Measurements from ENCODE around the gene ATXN10.
"Not testable (repeated sequence)": the region's sequence is repeated elsewhere in the genome, so short reads cannot be mapped to it uniquely, and the experiment has no call there.

The ATXN10 gene

GRCh38 chr22:45786726-45787125 is 115.1 kb downstream of the ATXN10 start:
- Mint-ChIP-seq H3K4me3 (no peak overlapping the region), H3K36me3 (ENCODE audit: low read depth) (peaks cover 19% of the 10 kb centered on the region), H3K27me3 (ENCODE audit: low read depth) (no peaks in the 10 kb centered on the region), H3K27ac (no peak overlapping the region), H3K4me1 (peaks cover 14% of the 10 kb centered on the region), H3K9me3 (peaks cover 2% of the 10 kb centered on the region)
- TF ChIP-seq CTCF (IDR thresholded peaks at IDR 0.05; ENCODE audit: unreplicated experiment in 3 of 3): no peak

- peaks cover 2% of the 10 kb centered on the region for H3K9me3 Mint-ChIP-seq
- no peak for TF ChIP-seq CTCF (IDR thresholded peaks at IDR 0.05; ENCODE audit: unreplicated experiment in 3 of 3)
- H3K27me3 Mint-ChIP-seq (ENCODE audit: low read depth): no peaks in the 10 kb centered on the region
- H3K4me1 Mint-ChIP-seq: peaks cover 14% of the 10 kb centered on the region
- H3K36me3 Mint-ChIP-seq (ENCODE audit: low read depth): peaks cover 25% of the 10 kb centered on the region
- no peak overlapping the region for H3K4me3 Mint-ChIP-seq
- peak overlapping the region in 2 of 3 experiments; percentile 2 to 71 for H3K27ac Mint-ChIP-seq
Observed at GRCh38 chr22:45787759-45788158, 116.1 kb downstream of the ATXN10 start.

- peaks cover 14% of the 10 kb centered on the region for H3K4me1 Mint-ChIP-seq
- H3K4me3 Mint-ChIP-seq: no peak overlapping the region
- H3K27ac Mint-ChIP-seq: peak overlapping the region in 2 of 3 experiments; percentile 2 to 71
- H3K36me3 Mint-ChIP-seq (ENCODE audit: low read depth): peaks cover 33% of the 10 kb centered on the region
- H3K9me3 Mint-ChIP-seq: peaks cover 8% of the 10 kb centered on the region
- no peaks in the 10 kb centered on the region for H3K27me3 Mint-ChIP-seq (ENCODE audit: low read depth)
- TF ChIP-seq CTCF (IDR thresholded peaks at IDR 0.05; ENCODE audit: unreplicated experiment in 3 of 3): no peak
Observed at GRCh38 chr22:45788522-45788921, 116.9 kb downstream of the ATXN10 start.

GRCh38 chr22:45790401-45790800 is 118.8 kb downstream of the ATXN10 start:
- Mint-ChIP-seq H3K4me3 (no peak overlapping the region), H3K27ac (peak overlapping the region in 1 of 3 experiments; percentile 7), H3K4me1 (peaks cover 3% of the 10 kb centered on the region), H3K9me3 (peaks cover 21% of the 10 kb centered on the region), H3K36me3 (ENCODE audit: low read depth) (peaks cover 51% of the 10 kb centered on the region), H3K27me3 (ENCODE audit: low read depth) (no peaks in the 10 kb centered on the region)
- TF ChIP-seq CTCF (IDR thresholded peaks at IDR 0.05; ENCODE audit: unreplicated experiment in 3 of 3): no peak

- no peak for TF ChIP-seq CTCF (IDR thresholded peaks at IDR 0.05; ENCODE audit: unreplicated experiment in 3 of 3)
- Mint-ChIP-seq H3K36me3 (ENCODE audit: low read depth) (peaks cover 79% of the 10 kb centered on the region), H3K4me3 (no peak overlapping the region), H3K9me3 (peaks cover 45% of the 10 kb centered on the region), H3K27me3 (ENCODE audit: low read depth) (no peaks in the 10 kb centered on the region), H3K27ac (no peak overlapping the region), H3K4me1 (no peaks in the 10 kb centered on the region)
Observed at GRCh38 chr22:45793161-45793560, 121.5 kb downstream of the ATXN10 start.

- no peak for TF ChIP-seq CTCF (IDR thresholded peaks at IDR 0.05; ENCODE audit: unreplicated experiment in 3 of 3)
- no peak overlapping the region for H3K27ac Mint-ChIP-seq
- no peaks in the 10 kb centered on the region for H3K27me3 Mint-ChIP-seq (ENCODE audit: low read depth)
- H3K4me3 Mint-ChIP-seq: no peak overlapping the region
- no peaks in the 10 kb centered on the region for H3K4me1 Mint-ChIP-seq
- peaks cover 49% of the 10 kb centered on the region for H3K9me3 Mint-ChIP-seq
- peaks cover 86% of the 10 kb centered on the region for H3K36me3 Mint-ChIP-seq (ENCODE audit: low read depth)
Observed at GRCh38 chr22:45793892-45794291, 122.3 kb downstream of the ATXN10 start.

GRCh38 chr22:45796009-45796408 is 124.4 kb downstream of the ATXN10 start:
- not testable (repeated sequence) for H3K4me1 Mint-ChIP-seq; H3K4me3 Mint-ChIP-seq; H3K27ac Mint-ChIP-seq; H3K27me3 Mint-ChIP-seq (ENCODE audit: low read depth)
- Mint-ChIP-seq H3K36me3 (ENCODE audit: low read depth) (peaks cover 85% of the 10 kb centered on the region), H3K9me3 (peaks cover 50% of the 10 kb centered on the region)
